DMS153 treated with DMSO at 0.1 percent for 48 hours (cell line): ENCODE data around the gene TRIM75.
"Not testable (repeated sequence)": the region's sequence is repeated elsewhere in the genome, so short reads cannot be mapped to it uniquely, and the experiment has no call there.

Source experiments
- DNase-seq: peaks from one replicate; lab custom pipeline; 2025; ENCODE audit not compliant: unreplicated experiment; lab: John Stamatoyannopoulos, UW

The TRIM75 gene

GRCh38 chr4:165053645-165054044 lies at the start of gene TRIM75:
Gene TRIM75, plus strand, starts transcription at chr4:165053866. Its CDS starts 5,282 bp downstream, at chr4:165059148.
- no peak for DNase-seq

DNA sequence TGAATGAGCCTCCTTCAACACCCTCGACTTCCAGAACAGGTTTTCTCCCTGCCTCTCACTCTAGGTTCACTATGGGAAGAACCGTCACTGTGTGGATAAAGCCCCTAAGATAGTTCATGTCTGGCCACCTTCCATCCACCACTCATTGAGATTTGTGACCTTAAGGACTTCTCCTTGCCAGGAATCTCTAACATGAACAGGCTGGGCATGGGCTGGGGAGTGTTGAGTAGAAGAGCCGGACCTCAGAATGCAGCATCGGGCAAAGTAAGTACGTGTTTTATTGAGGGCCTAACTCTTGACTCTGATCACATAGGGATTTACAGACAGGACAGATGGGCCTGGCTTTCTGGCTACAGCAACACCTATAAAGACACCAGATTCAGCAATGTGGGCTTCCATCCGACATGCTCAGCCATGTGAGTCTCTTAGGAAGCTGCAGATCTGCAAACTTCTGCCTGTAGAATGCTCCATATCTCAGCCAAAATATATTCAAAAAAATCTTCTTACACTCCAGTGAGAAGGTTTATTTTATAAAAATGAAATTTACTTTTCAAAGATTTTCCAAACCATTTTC lies 48.2 kb upstream of the TRIM75 start:
- DNase-seq = no peak

GRCh38 chr4:165006456-165006855 lies 47.2 kb upstream of the TRIM75 start:
- no peak for DNase-seq

- DNase-seq = no peak
Observed at GRCh38 chr4:165006886-165007285, 46.8 kb upstream of the TRIM75 start.

GRCh38 chr4:165009493-165010227 lies 44.0 kb upstream of the TRIM75 start:
- DNase-seq = no peak

DNA sequence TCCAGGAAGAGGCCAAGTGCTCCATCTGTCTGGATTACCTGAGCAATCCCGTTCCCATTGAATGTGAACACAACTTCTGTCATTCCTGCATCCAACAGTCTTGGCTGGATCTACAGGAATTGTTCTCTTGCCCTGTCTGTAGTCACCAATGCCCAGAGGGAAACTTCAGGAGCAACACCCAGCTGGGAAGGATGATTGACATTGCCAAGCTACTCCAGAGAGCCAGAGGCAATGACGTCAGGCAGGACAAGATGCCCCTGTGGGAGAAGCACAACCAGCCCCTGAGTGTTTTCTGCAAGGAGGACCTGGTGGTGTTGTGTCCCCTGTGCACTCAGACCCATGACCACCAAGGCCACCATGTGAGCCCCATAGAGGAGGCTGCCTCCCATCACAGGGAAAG lies 43.2 kb upstream of the TRIM75 start:
- DNase-seq = no peak

DNA sequence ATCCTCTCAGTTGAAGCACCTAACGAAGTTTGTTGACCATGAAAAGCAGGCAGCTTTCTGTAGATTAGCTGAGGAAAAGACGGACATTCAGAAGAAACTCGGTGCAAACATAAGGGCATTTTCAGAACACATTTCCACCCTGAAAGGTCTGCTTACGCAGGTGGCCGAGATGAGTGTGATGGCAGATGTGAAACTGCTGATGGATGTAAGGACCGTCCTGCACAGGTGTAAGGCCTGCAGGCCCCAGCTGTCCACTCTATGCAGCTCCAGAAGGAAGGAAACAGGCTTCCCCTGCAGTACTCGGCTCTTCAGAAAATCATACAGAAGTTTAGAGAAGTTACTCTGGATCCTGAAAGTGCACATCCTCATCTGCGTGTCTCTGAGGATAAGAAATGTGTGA lies 42.7 kb upstream of the TRIM75 start:
- no peak for DNase-seq

- DNase-seq = no peak
Observed at GRCh38 chr4:165011403-165011802, 42.3 kb upstream of the TRIM75 start.

GRCh38 chr4:165013691-165014090 lies 40.0 kb upstream of the TRIM75 start:
- no peak for DNase-seq

GRCh38 chr4:165016971-165017370 lies 36.7 kb upstream of the TRIM75 start:
- DNase-seq = no peak

GRCh38 chr4:165019995-165020394 lies 33.7 kb upstream of the TRIM75 start:
- DNase-seq = not testable (repeated sequence)

DNA sequence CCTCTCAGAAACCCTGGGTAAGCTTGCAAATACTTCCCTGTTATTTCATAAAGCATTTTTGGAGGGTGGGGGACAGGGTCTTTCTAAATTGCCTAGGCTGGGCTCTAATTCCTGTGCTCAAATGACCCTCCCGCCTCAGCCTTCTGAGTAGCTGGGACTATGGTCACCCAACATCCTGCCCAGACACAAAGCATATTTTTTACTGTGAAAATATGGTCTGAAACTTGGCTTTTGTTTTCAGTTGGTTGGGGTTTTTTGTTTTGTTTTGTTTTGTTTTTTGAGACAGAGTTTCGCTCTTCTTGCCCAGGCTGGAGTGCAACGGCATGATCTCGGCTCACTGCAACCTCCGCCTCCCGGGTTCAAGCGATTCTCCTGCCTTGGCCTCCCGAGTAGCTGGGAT lies 27.9 kb upstream of the TRIM75 start:
- DNase-seq = not testable (repeated sequence)

GRCh38 chr4:165027762-165028402 lies 25.8 kb upstream of the TRIM75 start:
- DNase-seq = no peak

- no peak for DNase-seq
Observed at GRCh38 chr4:165031436-165032211, 22.0 kb upstream of the TRIM75 start, which contains the start of gene TRIM60. Gene TRIM60, plus strand, starts transcription at chr4:165031999. Its CDS starts 8,074 bp downstream, at chr4:165040073.

DNA sequence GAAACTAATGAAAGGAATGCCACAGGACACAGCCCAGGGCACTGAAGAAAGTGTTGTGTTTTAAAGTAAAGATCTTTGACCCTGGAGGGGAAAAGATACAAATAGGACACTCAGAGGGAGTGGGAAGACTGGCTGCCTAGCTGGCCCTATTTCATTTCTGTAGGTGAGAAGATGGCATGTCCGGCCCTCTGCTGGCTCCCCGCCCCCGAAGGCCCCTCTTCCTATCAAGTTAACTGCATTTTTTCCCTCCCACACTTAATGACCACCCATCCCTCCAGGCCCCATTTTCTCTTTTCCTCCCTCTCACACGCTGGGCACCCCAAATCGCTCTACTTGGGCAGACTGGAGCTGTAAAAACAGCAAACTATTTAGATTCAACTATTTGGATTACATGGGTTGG lies 5.5 kb upstream of the TRIM75 start:
- DNase-seq = no peak

- no peak for DNase-seq
Observed at GRCh38 chr4:165052627-165053026, 1.0 kb upstream of the TRIM75 start.

DNA sequence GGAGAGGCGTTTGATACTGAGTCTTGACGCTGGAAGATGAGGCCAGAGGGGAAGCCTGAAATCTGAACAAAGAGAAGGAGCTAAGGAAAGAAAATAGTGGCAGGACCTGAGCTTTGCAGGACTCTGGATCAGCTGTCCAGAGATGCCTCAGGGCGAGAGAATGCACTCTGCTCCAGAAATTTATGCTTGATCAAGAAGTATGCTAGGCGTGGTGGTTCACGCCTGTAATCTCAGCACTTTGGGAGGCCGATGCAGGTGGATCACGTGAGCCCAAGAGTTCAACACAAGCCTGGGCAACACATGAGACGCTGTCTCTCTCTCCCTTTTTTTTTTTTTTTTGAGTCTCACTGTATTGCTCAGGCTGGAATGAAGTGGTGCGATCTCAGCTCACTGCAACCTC lies 1.9 kb downstream of the TRIM75 start:
- no peak for DNase-seq

GRCh38 chr4:165058666-165059065 lies 5.0 kb downstream of the TRIM75 start:
- no peak for DNase-seq

DNA sequence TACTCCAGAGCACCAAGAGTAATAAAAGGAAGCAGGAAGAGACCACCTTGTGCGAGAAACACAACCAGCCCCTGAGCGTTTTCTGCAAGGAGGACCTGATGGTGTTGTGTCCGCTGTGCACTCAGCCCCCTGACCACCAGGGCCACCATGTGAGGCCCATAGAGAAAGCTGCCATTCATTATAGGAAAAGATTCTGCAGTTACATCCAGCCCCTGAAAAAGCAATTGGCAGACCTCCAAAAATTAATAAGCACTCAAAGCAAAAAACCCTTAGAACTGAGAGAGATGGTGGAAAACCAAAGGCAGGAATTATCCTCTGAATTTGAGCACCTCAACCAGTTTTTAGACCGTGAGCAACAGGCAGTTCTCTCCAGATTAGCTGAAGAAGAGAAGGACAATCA lies 5.7 kb downstream of the TRIM75 start:
- DNase-seq = no peak

- no peak for DNase-seq
Observed at GRCh38 chr4:165060938-165061337, 7.3 kb downstream of the TRIM75 start.

DNA sequence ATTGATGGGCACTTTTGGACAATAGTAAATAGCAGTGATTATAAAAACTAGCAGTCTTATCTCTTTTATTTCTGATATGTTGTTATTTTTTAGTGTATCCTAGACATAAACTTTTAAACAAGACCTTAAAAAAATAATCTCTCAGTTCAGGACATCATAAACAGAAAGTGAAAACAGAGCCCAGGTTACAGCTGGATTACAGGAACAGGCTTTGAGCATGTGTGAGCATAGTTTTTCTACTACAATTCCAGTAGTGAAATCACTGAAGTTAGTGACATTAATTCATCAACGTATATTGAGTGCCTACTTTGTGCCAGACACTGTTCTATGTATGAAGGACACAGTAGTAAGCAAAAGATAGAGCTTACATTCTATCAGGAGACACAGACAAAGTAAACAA lies 16.9 kb downstream of the TRIM75 start:
- no peak for DNase-seq
